HepG2 (cell line): Measurements from ENCODE around the gene OGFOD3. TPM values are rescaled to one million over a fixed set of nuclear protein-coding genes. Genes with fewer than 3 reads are reported as not detected.

Experiments used
- ESRRA ChIP-seq: sonication (generic); formaldehyde crosslinking; IDR thresholded peaks from 2 replicates; pipeline ENCODE4 v1.5.1; 2020; ENCODE audit warnings: mild to moderate bottlenecking, low read depth, missing genetic modification reagents
- FOXM1 ChIP-seq: sonication (generic); formaldehyde crosslinking; IDR thresholded peaks from 2 replicates; pipeline ENCODE4 v1.5.0; 2020; ENCODE audit warnings: missing genetic modification reagents
- GATAD2A ChIP-seq: IDR thresholded peaks from 2 replicates; pipeline ENCODE4 v1.6.1; 2016
- GTF2F1 ChIP-seq: fragments of 150-350 bp; IDR thresholded peaks from 2 replicates; pipeline ENCODE4 v1.6.1; 2014; ENCODE audit warnings: low read length
- HOXA3 ChIP-seq: sonication (generic); formaldehyde crosslinking; IDR thresholded peaks from 2 replicates; pipeline ENCODE4 v1.5.0; 2020; ENCODE audit warnings: missing genetic modification reagents
- KAT8 ChIP-seq: IDR thresholded peaks from 2 replicates; pipeline ENCODE4 v1.6.1; 2016; ENCODE audit warnings: missing genetic modification reagents, missing compliant biosample characterization
- KLF16 ChIP-seq, 2 experiments: sonication (generic) in 1 of 2; formaldehyde crosslinking in 1 of 2; IDR thresholded peaks; 2 replicates each; pipeline versions ENCODE4 v1.6.1 to v1.8.0; 2016 to 2023; ENCODE audit warnings: missing genetic modification reagents in 2 of 2, missing compliant biosample characterization in 1 of 2
- MXD1 ChIP-seq: sonication (generic); formaldehyde crosslinking; IDR thresholded peaks from 2 replicates; pipeline ENCODE4 v1.4.0; 2020; ENCODE audit warnings: mild to moderate bottlenecking, missing genetic modification reagents
- MYC ChIP-seq: sonication (generic); formaldehyde crosslinking; IDR thresholded peaks from 2 replicates; pipeline ENCODE4 v1.9.0; 2021; ENCODE audit warnings: missing genetic modification reagents, borderline replicate concordance
- MYNN ChIP-seq: sonication (generic); formaldehyde crosslinking; IDR thresholded peaks from 2 replicates; pipeline ENCODE4 v1.4.0; 2020; ENCODE audit warnings: mild to moderate bottlenecking, low read depth, missing genetic modification reagents
- NCOA2 ChIP-seq: sonication (generic); formaldehyde crosslinking; IDR thresholded peaks from 2 replicates; pipeline ENCODE4 v1.8.0; 2022; ENCODE audit warnings: inconsistent platforms
- NFKBIZ ChIP-seq: IDR thresholded peaks from 2 replicates; pipeline ENCODE4 v1.6.1; 2018; ENCODE audit warnings: missing genetic modification reagents, missing compliant biosample characterization
- NPAS2 ChIP-seq: sonication (generic); formaldehyde crosslinking; IDR thresholded peaks from 2 replicates; pipeline ENCODE4 v1.8.0; 2022; ENCODE audit warnings: mild to moderate bottlenecking, missing genetic modification reagents, borderline replicate concordance
- POLR2AphosphoS2 ChIP-seq: IDR thresholded peaks from 2 replicates; pipeline ENCODE4 v1.6.1; 2011; ENCODE audit warnings: low read depth, low read length, improper control_type of control experiment
- TBX2 ChIP-seq: sonication (generic); formaldehyde crosslinking; IDR thresholded peaks from 2 replicates; pipeline ENCODE4 v1.5.0; 2020; ENCODE audit warnings: missing genetic modification reagents, mild to moderate bottlenecking, borderline replicate concordance
- TP53 ChIP-seq: sonication (generic); formaldehyde crosslinking; conservative IDR thresholded peaks from 2 replicates; pipeline ENCODE4 v1.4.0; 2020; ENCODE audit warnings: missing genetic modification reagents
- ZBTB3 ChIP-seq: sonication (generic); formaldehyde crosslinking; IDR thresholded peaks from 2 replicates; pipeline ENCODE4 v1.4.0; 2020; ENCODE audit warnings: low read depth, mild to moderate bottlenecking, moderate library complexity, missing genetic modification reagents, borderline replicate concordance
- ZBTB38 ChIP-seq: sonication (generic); formaldehyde crosslinking; IDR thresholded peaks from 2 replicates; pipeline ENCODE4 v1.5.1; 2020; ENCODE audit warnings: mild to moderate bottlenecking, missing genetic modification reagents
- ZNF224 ChIP-seq: sonication (generic); formaldehyde crosslinking; IDR thresholded peaks from 2 replicates; pipeline ENCODE4 v1.5.0; 2020; ENCODE audit warnings: mild to moderate bottlenecking, missing genetic modification reagents
- ZNF24 ChIP-seq: fragments of 450-650 bp; IDR thresholded peaks from 2 replicates; pipeline ENCODE4 v1.6.1; 2017; ENCODE audit warnings: antibody characterized with exemption, mild to moderate bottlenecking
- ZNF329 ChIP-seq: sonication (generic); formaldehyde crosslinking; IDR thresholded peaks from 2 replicates; pipeline ENCODE4 v1.9.0; 2021; ENCODE audit warnings: low read depth, mild to moderate bottlenecking, missing genetic modification reagents
- ZNF460 ChIP-seq: sonication (generic); formaldehyde crosslinking; IDR thresholded peaks from 2 replicates; pipeline ENCODE4 v1.5.1; 2020; ENCODE audit warnings: missing genetic modification reagents, mild to moderate bottlenecking, borderline replicate concordance
- ZNF501 ChIP-seq: sonication (generic); formaldehyde crosslinking; IDR thresholded peaks from 2 replicates; pipeline ENCODE4 v1.5.1; 2020; ENCODE audit warnings: mild to moderate bottlenecking, moderate library complexity, missing genetic modification reagents
- ZNF616 ChIP-seq: sonication (generic); formaldehyde crosslinking; IDR thresholded peaks from 2 replicates; pipeline ENCODE4 v1.5.0; 2020; ENCODE audit warnings: low read depth, mild to moderate bottlenecking, missing genetic modification reagents
- ZNF724P ChIP-seq: sonication (generic); formaldehyde crosslinking; IDR thresholded peaks from 2 replicates; pipeline ENCODE4 v1.8.0; 2022; ENCODE audit warnings: missing genetic modification reagents, borderline replicate concordance
- polyA plus RNA-seq, 8 experiments: library from polyadenylated mRNA; depleted of rRNA in 3 of 8; stranded (reverse) in 7 of 8; unstranded in 1 of 8; fragments of >200 nt; fragmentation: Illumina TruSeq in 4 of 8; extraction: Trizol in 4 of 8; gene quantifications; 2 replicates each; pipeline versions ENCODE4 v1.2.1 to v1.2.3, GENCODE V29; 2011 to 2016; ENCODE audit warnings: low read depth in 4 of 8, missing spikeins in 1 of 8, mixed read lengths in 1 of 8; ENCODE audit not compliant: insufficient read depth in 1 of 8
- total RNA-seq, 5 experiments: library from RNA; depleted of rRNA; stranded (reverse); fragments of >200 nt; fragmentation: Illumina TruSeq; extraction: Trizol; gene quantifications; 2 replicates each; pipeline ENCODE4 v1.2.3, GENCODE V29; 2016; ENCODE audit warnings: low read depth in 1 of 5
- TF ChIP-seq, protein P1 (sequence below): IDR thresholded peaks from 2 replicates; pipeline ENCODE4 v1.6.1; 2016
- TF ChIP-seq, protein P2 (sequence below): sonication (generic); formaldehyde crosslinking; IDR thresholded peaks from 2 replicates; pipeline ENCODE4 v1.4.0; 2020; ENCODE audit warnings: missing genetic modification reagents

OGFOD3 gene
- total and polyA plus RNA-seq, 2 of the 13 experiments (the other 11 are each of a cell fraction or from before 2014, with no cell fraction given) = 40.0 to 42.1 TPM

- TF ChIP-seq GTF2F1 (no peak), KAT8 (CRISPR knock-in tag) (peak; percentile 25; the same call in 1 of the 2 replicates), GATAD2A (CRISPR knock-in tag) (peak; percentile 86), ZNF329 (CRISPR knock-in tag) (no peak), KLF16 (CRISPR knock-in tag; IDR thresholded peaks at IDR 0.05) (no peak), ZNF460 (CRISPR knock-in tag) (no peak), ZNF224 (no peak), HOXA3 (peak; percentile 53), NFKBIZ (CRISPR knock-in tag) (no peak), ESRRA (peak; percentile 53; the same call in 1 of the 2 replicates), ZNF24 (no peak), ZBTB3 (CRISPR knock-in tag) (no peak), MYC (no peak), TBX2 (peak; percentile 69; the same call in 1 of the 2 replicates), NPAS2 (CRISPR knock-in tag) (no peak), NCOA2 (CRISPR knock-in tag) (peak; percentile 35; the same call in 1 of the 2 replicates), ZNF724P (CRISPR knock-in tag) (no peak), TP53 (CRISPR knock-in tag) (no peak), ZNF616 (no peak), ZBTB38 (CRISPR knock-in tag) (peak; percentile 13; the same call in 1 of the 2 replicates), FOXM1 (CRISPR knock-in tag) (no peak), ZNF501 (CRISPR knock-in tag) (peak; percentile 60), MXD1 (CRISPR knock-in tag) (no peak), POLR2AphosphoS2 (no peak), MYNN (CRISPR knock-in tag) (no peak)
- TF ChIP-seq, protein P1, sequence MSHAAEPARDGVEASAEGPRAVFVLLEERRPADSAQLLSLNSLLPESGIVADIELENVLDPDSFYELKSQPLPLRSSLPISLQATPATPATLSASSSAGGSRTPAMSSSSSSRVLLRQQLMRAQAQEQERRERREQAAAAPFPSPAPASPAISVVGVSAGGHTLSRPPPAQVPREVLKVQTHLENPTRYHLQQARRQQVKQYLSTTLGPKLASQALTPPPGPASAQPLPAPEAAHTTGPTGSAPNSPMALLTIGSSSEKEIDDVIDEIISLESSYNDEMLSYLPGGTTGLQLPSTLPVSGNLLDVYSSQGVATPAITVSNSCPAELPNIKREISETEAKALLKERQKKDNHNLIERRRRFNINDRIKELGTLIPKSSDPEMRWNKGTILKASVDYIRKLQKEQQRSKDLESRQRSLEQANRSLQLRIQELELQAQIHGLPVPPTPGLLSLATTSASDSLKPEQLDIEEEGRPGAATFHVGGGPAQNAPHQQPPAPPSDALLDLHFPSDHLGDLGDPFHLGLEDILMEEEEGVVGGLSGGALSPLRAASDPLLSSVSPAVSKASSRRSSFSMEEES = peak; percentile 85
- TF ChIP-seq, protein P2, sequence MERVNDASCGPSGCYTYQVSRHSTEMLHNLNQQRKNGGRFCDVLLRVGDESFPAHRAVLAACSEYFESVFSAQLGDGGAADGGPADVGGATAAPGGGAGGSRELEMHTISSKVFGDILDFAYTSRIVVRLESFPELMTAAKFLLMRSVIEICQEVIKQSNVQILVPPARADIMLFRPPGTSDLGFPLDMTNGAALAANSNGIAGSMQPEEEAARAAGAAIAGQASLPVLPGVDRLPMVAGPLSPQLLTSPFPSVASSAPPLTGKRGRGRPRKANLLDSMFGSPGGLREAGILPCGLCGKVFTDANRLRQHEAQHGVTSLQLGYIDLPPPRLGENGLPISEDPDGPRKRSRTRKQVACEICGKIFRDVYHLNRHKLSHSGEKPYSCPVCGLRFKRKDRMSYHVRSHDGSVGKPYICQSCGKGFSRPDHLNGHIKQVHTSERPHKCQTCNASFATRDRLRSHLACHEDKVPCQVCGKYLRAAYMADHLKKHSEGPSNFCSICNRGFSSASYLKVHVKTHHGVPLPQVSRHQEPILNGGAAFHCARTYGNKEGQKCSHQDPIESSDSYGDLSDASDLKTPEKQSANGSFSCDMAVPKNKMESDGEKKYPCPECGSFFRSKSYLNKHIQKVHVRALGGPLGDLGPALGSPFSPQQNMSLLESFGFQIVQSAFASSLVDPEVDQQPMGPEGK (CRISPR knock-in tag) = 0 out of 2 replicates have a peak, but pooled peaks have one; percentile 61
Observed at GRCh38 chr17:82412535-82413520, 5.6 kb downstream of the OGFOD3 start (continued).
